Measurements from ENCODE around the gene DLG2. TPM values are rescaled to one million over a fixed set of nuclear protein-coding genes. Genes with fewer than 3 reads are reported as not detected.

Gene DLG2
- total RNA-seq, 4 donors from 2014 or later, result 1.3 to 4.7 (median 2.4) TPM

GRCh38 chr11:84524422-84525051 is 1102.6 kb downstream of the DLG2 start:
- in situ Hi-C loops (cut with MboI; ENCODE audit: low sequenced_read_pairs in 4 of 4), result loop anchor here in 1 of 4 donors (25.0 kb wide), 1 partner anchor 687 kb away; no protein-coding TSS in a partner anchor
- Histone ChIP-seq H3K4me1 (no peaks in the 10 kb centered on the region), H3K36me3 (no peaks in the 10 kb centered on the region), H3K9me3 (no peaks in the 10 kb centered on the region), H3K27ac (no peak overlapping the region), H3K4me3 (no peak overlapping the region), H3K27me3 (no peaks in the 10 kb centered on the region)
- intact Hi-C loops (cut with DNase I; ENCODE audit: low total_unique reads), result loop anchor here (5.0 kb wide), 1 partner anchor 687 kb away; no protein-coding TSS in a partner anchor
- no peak for TF ChIP-seq POLR2A (IDR thresholded peaks at IDR 0.05)
- TF ChIP-seq, protein P1, sequence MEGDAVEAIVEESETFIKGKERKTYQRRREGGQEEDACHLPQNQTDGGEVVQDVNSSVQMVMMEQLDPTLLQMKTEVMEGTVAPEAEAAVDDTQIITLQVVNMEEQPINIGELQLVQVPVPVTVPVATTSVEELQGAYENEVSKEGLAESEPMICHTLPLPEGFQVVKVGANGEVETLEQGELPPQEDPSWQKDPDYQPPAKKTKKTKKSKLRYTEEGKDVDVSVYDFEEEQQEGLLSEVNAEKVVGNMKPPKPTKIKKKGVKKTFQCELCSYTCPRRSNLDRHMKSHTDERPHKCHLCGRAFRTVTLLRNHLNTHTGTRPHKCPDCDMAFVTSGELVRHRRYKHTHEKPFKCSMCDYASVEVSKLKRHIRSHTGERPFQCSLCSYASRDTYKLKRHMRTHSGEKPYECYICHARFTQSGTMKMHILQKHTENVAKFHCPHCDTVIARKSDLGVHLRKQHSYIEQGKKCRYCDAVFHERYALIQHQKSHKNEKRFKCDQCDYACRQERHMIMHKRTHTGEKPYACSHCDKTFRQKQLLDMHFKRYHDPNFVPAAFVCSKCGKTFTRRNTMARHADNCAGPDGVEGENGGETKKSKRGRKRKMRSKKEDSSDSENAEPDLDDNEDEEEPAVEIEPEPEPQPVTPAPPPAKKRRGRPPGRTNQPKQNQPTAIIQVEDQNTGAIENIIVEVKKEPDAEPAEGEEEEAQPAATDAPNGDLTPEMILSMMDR (IDR thresholded peaks at IDR 0.05 in 4 of 5, conservative IDR thresholded peaks at IDR 0.05 in 1 of 5), result peak in 1 of 5 experiments; percentile 15
- DNase-seq, result no peak
- ATAC-seq, result no peak

DNA sequence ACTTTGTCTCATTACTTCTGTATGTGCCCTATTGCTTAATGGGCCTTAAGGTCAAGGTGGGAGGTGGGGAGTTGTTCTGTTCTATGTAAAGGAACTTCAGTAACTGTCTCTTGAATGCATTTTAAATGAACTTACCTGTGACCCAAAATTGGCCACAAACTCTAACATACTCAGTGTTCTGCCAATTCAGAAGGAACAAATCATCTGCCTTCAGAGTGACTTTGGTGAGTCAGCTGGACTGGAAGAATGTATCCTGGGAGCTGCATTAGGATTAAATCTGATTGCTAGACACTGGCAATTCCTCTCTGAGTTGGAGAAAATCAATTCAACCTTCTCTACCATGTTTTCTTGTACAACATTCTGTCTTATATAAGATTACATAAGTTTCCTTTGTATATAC is 1104.8 kb downstream of the DLG2 start:
- in situ Hi-C loops (cut with MboI; ENCODE audit: low sequenced_read_pairs in 4 of 4), result no loop called here
- Histone ChIP-seq H3K4me3 (no peak overlapping the region), H3K27ac (no peak overlapping the region), H3K9me3 (no peaks in the 10 kb centered on the region), H3K4me1 (no peaks in the 10 kb centered on the region), H3K36me3 (no peaks in the 10 kb centered on the region), H3K27me3 (no peaks in the 10 kb centered on the region)
- ATAC-seq (no peak), DNase-seq (no peak)
- intact Hi-C loops (cut with DNase I; ENCODE audit: low total_unique reads), result no loop called here
- TF ChIP-seq POLR2A (IDR thresholded peaks at IDR 0.05), result no peak
- TF ChIP-seq, protein P1 (IDR thresholded peaks at IDR 0.05 in 4 of 5, conservative IDR thresholded peaks at IDR 0.05 in 1 of 5), result no peak

DNA sequence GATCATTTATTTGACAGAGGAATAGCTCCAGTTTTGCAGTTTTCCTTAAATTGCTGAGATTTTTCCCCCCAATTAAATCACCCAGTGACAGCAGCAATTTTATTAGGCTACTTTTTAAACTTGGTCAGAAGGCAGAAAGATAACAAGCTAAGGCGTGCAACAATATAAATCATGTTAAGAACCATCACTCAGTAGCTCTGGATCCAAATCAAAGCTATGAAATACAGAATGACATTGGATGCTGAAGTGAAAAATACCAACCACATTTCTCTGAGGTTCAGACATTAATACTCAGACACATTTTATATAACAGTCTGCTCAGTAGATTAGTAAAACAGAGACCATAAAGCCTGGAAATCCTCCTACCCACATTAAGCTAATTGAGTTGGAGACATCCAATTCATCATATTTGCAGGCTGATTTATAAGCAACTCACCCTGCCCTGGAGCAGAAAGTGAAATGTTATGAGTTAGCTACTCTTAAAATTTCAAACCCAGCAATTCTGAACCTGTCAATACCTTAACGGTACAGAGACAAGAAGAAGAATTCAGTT is 1108.4 kb downstream of the DLG2 start:
- DNase-seq (no peak), ATAC-seq (no peak)
- no peaks in the 10 kb centered on the region for H3K36me3 ChIP-seq
- in situ Hi-C loops (cut with MboI; ENCODE audit: low sequenced_read_pairs in 4 of 4) (no loop called here), intact Hi-C loops (cut with DNase I; ENCODE audit: low total_unique reads) (no loop called here)
- H3K9me3 ChIP-seq, result no peaks in the 10 kb centered on the region
- H3K27me3 ChIP-seq, result no peaks in the 10 kb centered on the region
- no peaks in the 10 kb centered on the region for H3K4me1 ChIP-seq
- no peak overlapping the region for H3K4me3 ChIP-seq
- H3K27ac ChIP-seq, result no peak overlapping the region
- TF ChIP-seq POLR2A (IDR thresholded peaks at IDR 0.05), result no peak
- TF ChIP-seq, protein P1 (IDR thresholded peaks at IDR 0.05 in 4 of 5, conservative IDR thresholded peaks at IDR 0.05 in 1 of 5), result no peak

DNA sequence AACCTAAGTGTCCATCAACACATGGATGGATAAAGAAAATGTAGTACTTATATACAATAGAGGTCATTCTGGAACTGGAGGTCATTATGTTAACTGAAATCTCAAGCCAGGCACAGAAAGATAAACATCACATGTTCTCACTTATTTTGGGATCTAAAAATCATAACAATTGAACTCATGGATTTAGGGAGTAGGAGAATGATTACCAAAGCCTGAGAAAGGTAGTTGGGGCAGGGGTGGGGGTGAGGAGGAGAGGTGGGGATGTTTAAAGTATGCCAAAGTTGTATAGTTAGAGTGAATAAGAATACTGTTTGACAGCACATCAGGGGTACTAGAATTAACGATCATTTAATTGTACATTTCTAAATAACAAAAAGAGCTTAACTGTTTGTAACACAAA is 1112.7 kb downstream of the DLG2 start:
- in situ Hi-C loops (cut with MboI; ENCODE audit: low sequenced_read_pairs in 4 of 4), result no loop called here
- Histone ChIP-seq H3K9me3 (no peaks in the 10 kb centered on the region), H3K27me3 (no peaks in the 10 kb centered on the region), H3K4me3 (no peak overlapping the region), H3K27ac (no peak overlapping the region), H3K36me3 (no peaks in the 10 kb centered on the region), H3K4me1 (no peaks in the 10 kb centered on the region)
- intact Hi-C loops (cut with DNase I; ENCODE audit: low total_unique reads), result no loop called here
- no peak for ATAC-seq
- TF ChIP-seq, protein P1 (IDR thresholded peaks at IDR 0.05 in 4 of 5, conservative IDR thresholded peaks at IDR 0.05 in 1 of 5), result no peak
- no peak for TF ChIP-seq POLR2A (IDR thresholded peaks at IDR 0.05)
- no peak for DNase-seq
